ENCODE results near the gene CCNE1. TPM values are rescaled to one million over a fixed set of nuclear protein-coding genes. Genes with fewer than 3 reads are reported as not detected.
"Not testable (repeated sequence)": the region's sequence is repeated elsewhere in the genome, so short reads cannot be mapped to it uniquely, and the experiment has no call there.

The CCNE1 gene
- total RNA-seq, 1 experiment from 2014 or later = 33.2 TPM

DNA sequence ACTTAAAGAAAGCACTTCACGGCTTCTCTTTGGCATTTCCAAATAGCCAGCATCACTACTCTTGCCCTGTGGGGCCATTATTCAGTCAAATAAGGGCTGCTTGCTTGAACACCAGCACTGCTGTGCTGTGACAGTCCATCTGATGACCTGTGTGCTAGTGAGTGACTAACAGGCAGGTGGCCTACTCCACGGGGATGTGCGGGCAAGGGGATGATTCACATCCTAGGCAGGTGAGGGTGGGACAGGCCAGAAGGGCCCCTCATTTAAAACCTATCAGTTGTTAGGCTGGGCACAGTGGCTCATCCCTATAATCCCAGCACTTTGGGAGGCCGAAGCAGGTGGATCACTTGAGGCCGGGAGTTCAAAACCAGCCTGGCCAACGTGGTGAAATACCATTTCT, 8.2 kb downstream of the CCNE1 start:
- DNase-seq = no peak
- Histone ChIP-seq H3K27me3 (replicated peaks; ENCODE audit: control insufficient read depth, insufficient read depth, low read length) (no peaks in the 10 kb centered on the region), H3K9me3 (no peaks in the 10 kb centered on the region), H3K36me3 (ENCODE audit: control insufficient read depth, insufficient read depth, low read length) (no peaks in the 10 kb centered on the region), H3K4me1 (no peaks in the 10 kb centered on the region), H3K4me3 (ENCODE audit: low read depth, low read length) (no peak overlapping the region)
- POLR2A ChIA-PET = interaction anchor here (0.6 kb wide), 1 partner anchor 509 kb away, joined by 5 read pairs; no protein-coding TSS in a partner anchor
- Mint-ChIP-seq H3K4me3 (ENCODE audit: unreplicated experiment) (no peak overlapping the region), H3K9me3 (ENCODE audit: unreplicated experiment) (no peaks in the 10 kb centered on the region), H3K36me3 (ENCODE audit: insufficient read depth, unreplicated experiment) (peaks cover 69% of the 10 kb centered on the region), H3K27ac (ENCODE audit: unreplicated experiment) (peak overlapping the region; percentile 45), H3K4me1 (ENCODE audit: low read depth, unreplicated experiment) (peaks cover 6% of the 10 kb centered on the region), H3K27me3 (ENCODE audit: insufficient read depth, unreplicated experiment) (no peaks in the 10 kb centered on the region)
- CTCF ChIA-PET = no interaction called here
- TF ChIP-seq, protein P1, sequence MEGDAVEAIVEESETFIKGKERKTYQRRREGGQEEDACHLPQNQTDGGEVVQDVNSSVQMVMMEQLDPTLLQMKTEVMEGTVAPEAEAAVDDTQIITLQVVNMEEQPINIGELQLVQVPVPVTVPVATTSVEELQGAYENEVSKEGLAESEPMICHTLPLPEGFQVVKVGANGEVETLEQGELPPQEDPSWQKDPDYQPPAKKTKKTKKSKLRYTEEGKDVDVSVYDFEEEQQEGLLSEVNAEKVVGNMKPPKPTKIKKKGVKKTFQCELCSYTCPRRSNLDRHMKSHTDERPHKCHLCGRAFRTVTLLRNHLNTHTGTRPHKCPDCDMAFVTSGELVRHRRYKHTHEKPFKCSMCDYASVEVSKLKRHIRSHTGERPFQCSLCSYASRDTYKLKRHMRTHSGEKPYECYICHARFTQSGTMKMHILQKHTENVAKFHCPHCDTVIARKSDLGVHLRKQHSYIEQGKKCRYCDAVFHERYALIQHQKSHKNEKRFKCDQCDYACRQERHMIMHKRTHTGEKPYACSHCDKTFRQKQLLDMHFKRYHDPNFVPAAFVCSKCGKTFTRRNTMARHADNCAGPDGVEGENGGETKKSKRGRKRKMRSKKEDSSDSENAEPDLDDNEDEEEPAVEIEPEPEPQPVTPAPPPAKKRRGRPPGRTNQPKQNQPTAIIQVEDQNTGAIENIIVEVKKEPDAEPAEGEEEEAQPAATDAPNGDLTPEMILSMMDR (IDR thresholded peaks at IDR 0.05; ENCODE audit: insufficient read depth in 1 of 2, low read depth in 1 of 2, low read length in 1 of 2, severe bottlenecking in 1 of 2, unreplicated experiment in 1 of 2) = no peak
- BruUV-seq (replicated peaks) = no TSS peak
- intact Hi-C loops (cut with micrococcal nuclease; ENCODE audit: unreplicated experiment) = no loop called here

DNA sequence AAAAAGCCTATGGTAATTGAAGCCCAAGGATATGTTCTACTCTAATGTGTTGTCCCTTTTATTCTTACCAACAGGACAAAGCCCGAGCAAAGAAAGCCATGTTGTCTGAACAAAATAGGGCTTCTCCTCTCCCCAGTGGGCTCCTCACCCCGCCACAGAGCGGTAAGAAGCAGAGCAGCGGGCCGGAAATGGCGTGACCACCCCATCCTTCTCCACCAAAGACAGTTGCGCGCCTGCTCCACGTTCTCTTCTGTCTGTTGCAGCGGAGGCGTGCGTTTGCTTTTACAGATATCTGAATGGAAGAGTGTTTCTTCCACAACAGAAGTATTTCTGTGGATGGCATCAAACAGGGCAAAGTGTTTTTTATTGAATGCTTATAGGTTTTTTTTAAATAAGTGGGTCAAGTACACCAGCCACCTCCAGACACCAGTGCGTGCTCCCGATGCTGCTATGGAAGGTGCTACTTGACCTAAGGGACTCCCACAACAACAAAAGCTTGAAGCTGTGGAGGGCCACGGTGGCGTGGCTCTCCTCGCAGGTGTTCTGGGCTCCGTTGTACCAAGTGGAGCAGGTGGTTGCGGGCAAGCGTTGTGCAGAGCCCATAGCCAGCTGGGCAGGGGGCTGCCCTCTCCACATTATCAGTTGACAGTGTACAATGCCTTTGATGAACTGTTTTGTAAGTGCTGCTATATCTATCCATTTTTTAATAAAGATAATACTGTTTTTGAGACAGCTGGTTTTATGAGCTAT, 12.0 kb downstream of the CCNE1 start:
- TF ChIP-seq, protein P1 (IDR thresholded peaks at IDR 0.05; ENCODE audit: insufficient read depth in 1 of 2, low read depth in 1 of 2, low read length in 1 of 2, severe bottlenecking in 1 of 2, unreplicated experiment in 1 of 2) = no peak
- H3K4me1 Mint-ChIP-seq (ENCODE audit: low read depth, unreplicated experiment) = no peaks in the 10 kb centered on the region
- DNase-seq = no peak
- no peaks in the 10 kb centered on the region for H3K36me3 ChIP-seq (ENCODE audit: control insufficient read depth, insufficient read depth, low read length)
- no peak overlapping the region for H3K4me3 Mint-ChIP-seq (ENCODE audit: unreplicated experiment)
- intact Hi-C loops (cut with micrococcal nuclease; ENCODE audit: unreplicated experiment) = no loop called here
- H3K4me1 ChIP-seq = no peaks in the 10 kb centered on the region
- H3K9me3 Mint-ChIP-seq (ENCODE audit: unreplicated experiment) = no peaks in the 10 kb centered on the region
- no peak overlapping the region for H3K4me3 ChIP-seq (ENCODE audit: low read depth, low read length)
- H3K27me3 Mint-ChIP-seq (ENCODE audit: insufficient read depth, unreplicated experiment) = no peaks in the 10 kb centered on the region
- no TSS peak for BruUV-seq (replicated peaks)
- H3K9me3 ChIP-seq = no peaks in the 10 kb centered on the region
- POLR2A ChIA-PET = no interaction called here
- peaks cover 53% of the 10 kb centered on the region for H3K36me3 Mint-ChIP-seq (ENCODE audit: insufficient read depth, unreplicated experiment)
- H3K27ac Mint-ChIP-seq (ENCODE audit: unreplicated experiment) = no peak overlapping the region
- H3K27me3 ChIP-seq (replicated peaks; ENCODE audit: control insufficient read depth, insufficient read depth, low read length) = no peaks in the 10 kb centered on the region
- CTCF ChIA-PET = no interaction called here

DNA sequence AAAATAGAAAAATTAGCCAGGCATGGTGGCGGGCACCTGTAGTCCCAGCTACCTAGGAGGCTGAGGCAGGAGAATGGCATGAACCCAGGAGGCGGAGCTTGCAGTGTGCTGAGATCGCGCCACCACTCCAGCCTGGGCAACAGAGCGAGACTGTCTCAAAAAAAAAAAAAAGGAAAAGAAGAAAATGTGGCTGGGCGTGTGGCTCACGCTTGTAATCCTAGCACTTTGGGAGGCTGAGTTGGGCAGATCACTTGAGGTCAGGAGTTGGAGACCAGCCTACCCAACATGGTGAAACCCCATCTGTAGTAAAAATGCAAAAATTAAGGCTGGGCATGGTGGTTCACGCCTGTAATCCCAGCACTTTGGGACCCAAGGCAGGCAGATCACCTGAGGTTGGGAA, 13.5 kb downstream of the CCNE1 start:
- H3K9me3 ChIP-seq; CTCF ChIA-PET; POLR2A ChIA-PET; H3K4me1 ChIP-seq; H3K4me3 ChIP-seq (ENCODE audit: low read depth, low read length); H3K36me3 ChIP-seq (ENCODE audit: control insufficient read depth, insufficient read depth, low read length); H3K27ac Mint-ChIP-seq (ENCODE audit: unreplicated experiment); H3K9me3 Mint-ChIP-seq (ENCODE audit: unreplicated experiment); H3K27me3 Mint-ChIP-seq (ENCODE audit: insufficient read depth, unreplicated experiment); H3K27me3 ChIP-seq (replicated peaks; ENCODE audit: control insufficient read depth, insufficient read depth, low read length); H3K4me1 Mint-ChIP-seq (ENCODE audit: low read depth, unreplicated experiment); intact Hi-C loops (cut with micrococcal nuclease; ENCODE audit: unreplicated experiment); DNase-seq; BruUV-seq (replicated peaks); H3K4me3 Mint-ChIP-seq (ENCODE audit: unreplicated experiment): not testable (repeated sequence)
- peaks cover 42% of the 10 kb centered on the region for H3K36me3 Mint-ChIP-seq (ENCODE audit: insufficient read depth, unreplicated experiment)
